Effector memory CD4-positive, alpha-beta T cell (primary cell): ENCODE measurements around the gene MIER2.

Experiments
- DNase-seq, 3 donors: peaks; one replicate each; pipeline ENCODE4 v3.0.0-alpha.2; 2020
- H3K27ac ChIP-seq: 2 replicates; pipeline ENCODE4 v1.7.0; 2013; ENCODE audit warnings: mild to moderate bottlenecking, low read length, moderate library complexity; ENCODE audit not compliant: insufficient read depth, poor library complexity, severe bottlenecking
- H3K27me3 ChIP-seq: replicated peaks from 2 replicates; pipeline ENCODE4 v1.7.0; 2013; ENCODE audit warnings: mild to moderate bottlenecking, low read length; ENCODE audit not compliant: insufficient read depth, control insufficient read depth, poor library complexity, severe bottlenecking
- H3K36me3 ChIP-seq: 2 replicates; pipeline ENCODE4 v1.7.0; 2013; ENCODE audit warnings: mild to moderate bottlenecking, low read length, moderate library complexity; ENCODE audit not compliant: control insufficient read depth, insufficient read depth
- H3K4me1 ChIP-seq: 2 replicates; pipeline ENCODE4 v1.7.0; 2013; ENCODE audit warnings: low read length, mild to moderate bottlenecking; ENCODE audit not compliant: control insufficient read depth, insufficient read depth, poor library complexity, severe bottlenecking
- H3K4me3 ChIP-seq: 2 replicates; pipeline ENCODE4 v1.7.0; 2013; ENCODE audit warnings: low read length, low read depth, mild to moderate bottlenecking; ENCODE audit not compliant: insufficient read depth, poor library complexity, severe bottlenecking
- H3K9me3 ChIP-seq: 2 replicates; pipeline ENCODE4 v1.7.0; 2013; ENCODE audit warnings: mild to moderate bottlenecking, low read length, moderate library complexity; ENCODE audit not compliant: control insufficient read depth

The MIER2 gene

GRCh38 chr19:334296-335071 is 10.1 kb downstream of the MIER2 start:
- no peak overlapping the region for H3K27ac ChIP-seq
- H3K36me3 ChIP-seq, result peaks cover 32% of the 10 kb centered on the region
- H3K9me3 ChIP-seq, result no peaks in the 10 kb centered on the region
- DNase-seq, result no peak
- no peak overlapping the region for H3K4me3 ChIP-seq
- H3K4me1 ChIP-seq, result no peaks in the 10 kb centered on the region
- H3K27me3 ChIP-seq, result no peaks in the 10 kb centered on the region

GRCh38 chr19:330503-330902 is 14.1 kb downstream of the MIER2 start:
- no peak for DNase-seq
- Histone ChIP-seq H3K9me3 (no peaks in the 10 kb centered on the region), H3K4me3 (no peak overlapping the region), H3K27ac (no peak overlapping the region), H3K4me1 (no peaks in the 10 kb centered on the region), H3K27me3 (no peaks in the 10 kb centered on the region), H3K36me3 (peaks cover 65% of the 10 kb centered on the region)

GRCh38 chr19:329876-330275 is 14.7 kb downstream of the MIER2 start:
- H3K27ac ChIP-seq, result no peak overlapping the region
- no peaks in the 10 kb centered on the region for H3K4me1 ChIP-seq
- DNase-seq, result no peak
- no peaks in the 10 kb centered on the region for H3K9me3 ChIP-seq
- no peaks in the 10 kb centered on the region for H3K27me3 ChIP-seq
- H3K4me3 ChIP-seq, result no peak overlapping the region
- peaks cover 66% of the 10 kb centered on the region for H3K36me3 ChIP-seq

- Histone ChIP-seq H3K27ac (no peak overlapping the region), H3K4me3 (no peak overlapping the region), H3K27me3 (no peaks in the 10 kb centered on the region), H3K36me3 (peaks cover 61% of the 10 kb centered on the region), H3K9me3 (no peaks in the 10 kb centered on the region), H3K4me1 (no peaks in the 10 kb centered on the region)
- DNase-seq, result no peak
Measured at GRCh38 chr19:328025-328505, 16.5 kb downstream of the MIER2 start.

- H3K27ac ChIP-seq, result no peak overlapping the region
- peaks cover 61% of the 10 kb centered on the region for H3K36me3 ChIP-seq
Measured at GRCh38 chr19:327291-328024, 17.1 kb downstream of the MIER2 start.

GRCh38 chr19:326871-327270 is 17.7 kb downstream of the MIER2 start:
- no peak for DNase-seq
- Histone ChIP-seq H3K27me3 (no peaks in the 10 kb centered on the region), H3K36me3 (peaks cover 61% of the 10 kb centered on the region), H3K4me3 (no peak overlapping the region), H3K27ac (no peak overlapping the region), H3K4me1 (no peaks in the 10 kb centered on the region), H3K9me3 (no peaks in the 10 kb centered on the region)

More at GRCh38 chr19:327291-328024, 17.1 kb downstream of the MIER2 start:
- H3K4me3 ChIP-seq, result no peak overlapping the region
- H3K9me3 ChIP-seq, result no peaks in the 10 kb centered on the region
- no peaks in the 10 kb centered on the region for H3K27me3 ChIP-seq
- DNase-seq, result no peak
- H3K4me1 ChIP-seq, result no peaks in the 10 kb centered on the region

GRCh38 chr19:325937-326565 is 18.5 kb downstream of the MIER2 start:
- Histone ChIP-seq H3K9me3 (no peaks in the 10 kb centered on the region), H3K36me3 (peaks cover 58% of the 10 kb centered on the region), H3K4me3 (no peak overlapping the region), H3K27ac (no peak overlapping the region), H3K27me3 (no peaks in the 10 kb centered on the region), H3K4me1 (no peaks in the 10 kb centered on the region)
- no peak for DNase-seq

- Histone ChIP-seq H3K4me1 (no peaks in the 10 kb centered on the region), H3K4me3 (no peak overlapping the region), H3K27ac (no peak overlapping the region), H3K36me3 (peaks cover 54% of the 10 kb centered on the region), H3K9me3 (no peaks in the 10 kb centered on the region), H3K27me3 (no peaks in the 10 kb centered on the region)
- DNase-seq, result no peak
Measured at GRCh38 chr19:325173-325936, 19.2 kb downstream of the MIER2 start.

GRCh38 chr19:324716-325115 is 19.9 kb downstream of the MIER2 start:
- no peaks in the 10 kb centered on the region for H3K27me3 ChIP-seq
- no peak overlapping the region for H3K4me3 ChIP-seq
- peaks cover 49% of the 10 kb centered on the region for H3K36me3 ChIP-seq
- no peak for DNase-seq
- no peaks in the 10 kb centered on the region for H3K4me1 ChIP-seq
- no peak overlapping the region for H3K27ac ChIP-seq
- no peaks in the 10 kb centered on the region for H3K9me3 ChIP-seq
